Measurements from ENCODE around the gene RFESD. TPM values are rescaled to one million over a fixed set of nuclear protein-coding genes. Genes with fewer than 3 reads are reported as not detected.
"Not testable (repeated sequence)": the region's sequence is repeated elsewhere in the genome, so short reads cannot be mapped to it uniquely, and the experiment has no call there.

RFESD gene
- total RNA-seq, 1 donor from 2014 or later, result 5.1 TPM

DNA sequence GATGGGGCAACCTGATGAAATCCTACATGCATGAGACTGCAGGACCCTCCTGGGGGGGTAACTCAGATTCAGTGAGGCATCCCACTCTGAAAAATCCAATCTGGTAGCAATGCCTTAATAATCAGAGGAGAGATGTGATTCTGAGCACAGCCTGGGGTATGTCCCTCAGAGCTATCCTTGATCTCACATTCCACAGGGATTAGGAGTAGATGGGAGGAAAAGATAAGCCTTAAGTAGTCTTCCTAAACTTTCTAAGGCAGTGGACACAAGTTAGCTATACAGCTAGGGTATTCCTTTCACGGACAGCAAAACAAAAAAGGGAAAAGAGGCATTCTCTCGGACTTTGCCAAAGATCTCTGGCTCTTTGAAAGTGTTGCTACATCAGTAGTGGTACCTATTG, 40.1 kb downstream of the RFESD start:
- no peak for DNase-seq
- no peak for ATAC-seq (ENCODE audit: poor library complexity)
- intact Hi-C loops (cut with DNase I), result no loop called here

DNA sequence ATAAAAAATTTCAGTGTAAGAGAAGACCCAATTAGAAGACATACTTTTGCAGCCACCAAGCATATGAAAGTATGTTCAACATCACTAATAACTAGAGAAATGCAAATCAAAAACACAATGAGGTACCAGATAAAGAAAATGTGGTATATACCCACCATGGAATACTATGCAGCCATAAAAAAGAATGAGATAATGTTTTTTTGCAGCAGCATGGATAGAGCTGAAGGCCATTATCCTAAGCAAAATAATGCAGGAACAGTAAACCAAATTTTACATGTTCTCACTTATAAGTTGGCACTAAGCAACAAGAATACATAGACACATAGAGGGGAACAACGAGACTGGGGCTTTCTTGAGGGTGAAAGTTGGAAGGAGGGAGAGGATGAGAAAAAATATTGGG, 43.1 kb downstream of the RFESD start:
- intact Hi-C loops (cut with DNase I), result no loop called here
- ATAC-seq (ENCODE audit: poor library complexity), result no peak
- no peak for DNase-seq

DNA sequence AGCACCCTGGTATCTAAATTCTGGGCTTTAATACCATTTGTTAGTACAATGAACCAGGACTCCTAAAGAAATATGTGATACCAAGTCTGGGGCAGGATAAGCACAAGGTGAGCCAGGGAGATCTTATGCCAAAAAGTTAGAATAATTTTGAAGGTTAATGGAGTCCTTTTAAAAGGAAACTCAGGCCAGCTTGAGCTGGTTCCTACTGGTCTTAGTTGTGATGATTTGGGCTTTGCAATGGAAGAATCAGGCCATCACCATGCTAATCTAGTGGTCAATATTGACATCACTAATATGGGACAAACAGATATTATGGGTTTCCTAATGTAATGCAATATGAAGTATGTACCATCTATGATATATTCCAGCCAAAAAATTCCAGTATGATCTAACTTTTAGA, 43.8 kb downstream of the RFESD start:
- intact Hi-C loops (cut with DNase I), result no loop called here
- DNase-seq (no peak), ATAC-seq (ENCODE audit: poor library complexity) (no peak)

DNA sequence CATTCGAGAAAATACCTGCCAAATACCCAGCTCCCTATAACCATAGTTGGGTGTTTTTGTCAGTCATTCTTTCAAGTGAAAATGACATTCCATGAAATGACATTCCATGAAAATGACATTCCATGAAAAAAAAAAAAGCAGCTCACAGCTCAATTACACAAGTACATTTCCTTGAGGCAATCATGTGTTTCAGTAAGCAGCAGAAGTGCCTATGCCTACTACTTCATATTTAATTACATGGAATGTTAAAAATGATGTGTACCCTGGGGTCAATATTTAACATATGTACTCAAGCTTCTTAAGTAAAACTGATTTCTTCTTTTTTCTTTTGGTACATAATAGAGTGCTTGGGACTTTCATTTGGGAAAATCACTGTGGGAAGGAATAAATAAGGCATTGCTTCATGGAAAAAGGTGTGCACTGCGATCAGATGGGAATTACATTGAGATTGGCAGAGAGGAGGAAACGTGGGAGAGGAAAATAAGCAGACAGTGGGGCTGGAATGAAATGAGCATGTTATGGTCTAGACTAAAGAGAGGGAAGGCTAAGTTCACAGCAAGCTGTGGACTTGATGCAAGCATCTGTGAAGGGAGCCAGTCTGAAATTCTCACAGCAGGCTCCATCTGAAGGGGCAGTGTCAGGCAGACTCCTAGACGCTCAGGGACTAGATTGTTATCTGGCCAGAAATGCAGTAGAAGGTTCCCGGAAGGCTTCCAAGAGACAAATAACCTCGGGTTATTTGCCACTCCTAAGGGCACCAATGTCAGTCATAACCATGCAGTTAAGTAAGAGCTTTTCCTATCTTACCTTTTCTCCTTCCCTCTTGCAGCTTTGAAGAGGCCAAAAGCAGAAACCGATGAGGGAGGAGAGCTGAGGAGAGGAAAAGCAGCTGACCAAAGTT, 51.5 kb downstream of the RFESD start:
- ATAC-seq (ENCODE audit: poor library complexity), result no peak
- intact Hi-C loops (cut with DNase I), result no loop called here
- DNase-seq, result no peak

DNA sequence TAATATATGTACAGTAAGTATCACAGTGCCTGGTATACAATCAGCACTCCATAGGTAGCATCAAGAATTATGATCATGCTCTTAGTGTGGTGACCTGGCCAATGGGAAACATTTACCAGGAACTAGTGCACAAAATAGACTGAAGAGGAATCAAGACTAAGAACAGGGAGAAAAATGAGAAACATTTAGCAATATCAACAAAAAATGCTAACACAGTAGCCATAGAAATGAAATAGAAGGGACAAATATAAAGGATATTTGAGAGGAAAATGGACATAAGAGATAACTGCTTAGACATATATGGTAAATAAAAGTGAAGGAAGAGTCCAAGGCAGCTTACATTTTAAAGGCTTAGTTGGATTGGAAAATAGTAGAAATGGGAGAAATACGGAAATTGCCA, 52.8 kb downstream of the RFESD start:
- intact Hi-C loops (cut with DNase I), result no loop called here
- ATAC-seq (ENCODE audit: poor library complexity) (no peak), DNase-seq (no peak)

DNA sequence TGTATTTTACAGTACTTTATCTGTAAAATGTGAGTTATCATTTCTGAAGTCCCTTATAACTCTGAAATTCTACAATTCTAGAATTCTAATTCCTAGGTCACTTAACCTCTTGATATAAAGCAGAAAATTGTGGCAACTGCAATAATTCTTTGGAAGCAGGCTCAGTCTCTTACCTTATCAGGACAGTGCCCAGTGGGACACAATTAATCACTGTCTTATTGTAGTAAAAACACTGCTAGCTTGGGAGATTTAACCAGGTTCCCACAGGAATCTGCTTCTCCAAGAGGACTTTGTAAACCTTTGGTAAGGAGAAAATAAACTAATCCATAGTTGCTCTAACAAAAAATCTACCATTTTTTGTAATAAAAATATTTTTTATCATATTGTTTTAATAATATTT, 54.5 kb downstream of the RFESD start:
- intact Hi-C loops (cut with DNase I), result no loop called here
- DNase-seq, result no peak
- ATAC-seq (ENCODE audit: poor library complexity), result no peak

DNA sequence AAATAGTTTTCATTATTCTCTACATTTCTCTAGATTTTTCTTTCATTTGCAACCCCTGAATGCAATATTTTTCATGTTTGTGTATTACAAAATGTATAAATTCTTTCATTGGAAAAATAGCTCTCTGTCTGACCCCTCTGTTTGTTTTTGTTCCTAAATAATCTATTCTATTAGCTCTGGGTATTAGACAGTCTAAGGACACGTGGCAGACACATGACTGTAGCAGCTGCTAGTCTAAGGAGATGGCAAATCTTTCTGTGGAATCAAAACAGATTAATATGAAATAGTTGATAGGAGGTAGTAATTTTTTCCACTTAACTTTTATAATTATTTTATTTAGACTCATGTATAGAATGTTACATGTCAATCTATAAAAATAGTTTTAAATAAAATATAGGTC, 57.6 kb downstream of the RFESD start:
- DNase-seq (no peak), ATAC-seq (ENCODE audit: poor library complexity) (no peak)
- intact Hi-C loops (cut with DNase I), result no loop called here

DNA sequence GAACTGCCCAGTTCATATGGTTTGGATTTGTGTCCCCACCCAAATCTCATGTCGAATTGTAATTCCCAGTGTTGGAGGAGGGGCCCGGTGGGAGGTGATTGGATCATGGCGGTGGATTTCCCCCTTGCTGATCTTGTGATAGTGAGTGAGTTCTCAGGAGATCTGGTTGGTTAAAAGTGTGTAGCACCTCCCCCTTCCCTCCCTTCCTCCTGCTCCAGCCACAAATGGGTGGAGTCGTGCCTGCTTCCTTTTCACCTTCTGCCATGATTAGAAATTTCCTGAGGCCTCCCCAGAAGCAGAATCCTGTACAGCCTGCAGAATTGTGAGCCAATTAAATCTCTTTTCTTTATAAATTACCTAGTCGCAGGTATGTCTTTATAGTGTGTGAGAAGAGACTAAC, 59.6 kb downstream of the RFESD start:
- intact Hi-C loops (cut with DNase I); DNase-seq; ATAC-seq (ENCODE audit: poor library complexity): not testable (repeated sequence)

DNA sequence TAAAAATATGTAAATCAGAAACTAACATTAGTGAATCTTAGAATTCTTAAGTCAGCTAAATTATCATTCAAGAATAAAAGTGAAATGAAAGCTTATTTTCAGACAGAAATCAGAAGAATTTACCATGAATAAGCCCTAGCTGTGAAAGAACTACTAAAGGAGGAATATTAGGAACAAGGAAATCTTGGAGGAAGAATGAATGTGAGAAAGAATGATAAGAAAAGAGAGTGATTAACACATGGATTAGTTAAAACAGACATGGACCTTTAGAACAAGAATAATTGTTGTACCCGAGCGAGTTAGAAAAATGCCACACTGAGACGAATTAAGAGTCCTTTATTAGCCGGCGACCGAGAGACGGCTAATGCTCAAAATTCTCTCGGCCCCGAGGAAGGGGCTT, 60.5 kb downstream of the RFESD start:
- no peak for ATAC-seq (ENCODE audit: poor library complexity)

More for the DNA sequence above, 60.5 kb downstream of the RFESD start:
- intact Hi-C loops (cut with DNase I), result no loop called here
- DNase-seq, result no peak

Other genes starting within 250 kb of the RFESD start
- 57.6 TPM for gene SKIC3, start 91.8 kb upstream of the RFESD start, total RNA-seq
- gene ARSK, start 91.7 kb upstream of the RFESD start, total RNA-seq, result 4.1 TPM
- gene GPR150, start 26.7 kb upstream of the RFESD start, total RNA-seq, result not detected
- not detected for gene SPATA9, start 36.2 kb downstream of the RFESD start, total RNA-seq
- gene RHOBTB3, start 84.6 kb downstream of the RFESD start, total RNA-seq, result 81.1 TPM
- 104 TPM for gene GLRX, start 175.9 kb downstream of the RFESD start, total RNA-seq

Measured in Right ventricle myocardium superior (tissue), 1 donor.